Gastroesophageal sphincter (tissue), 4 donors: ENCODE results near the gene SYNJ1. TPM values are rescaled to one million over a fixed set of nuclear protein-coding genes. Genes with fewer than 3 reads are reported as not detected.

Experiments
- ATAC-seq: fragments of 150-250 bp; one replicate; pipeline ENCODE4 v1.9.1; 2016; ENCODE audit warnings: mild to moderate bottlenecking, moderate library complexity
- H3K27ac ChIP-seq, 4 donors: fragments of 200-600 bp; sonication (generic) in 3 of 4; 1 replicate in 3 of 4; 2 replicates in 1 of 4; pipeline ENCODE4 v1.5.1; 2016 to 2019
- H3K27me3 ChIP-seq: fragments of 200-600 bp; sonication (generic); one replicate; pipeline ENCODE4 v1.5.1; 2019
- H3K36me3 ChIP-seq, 2 donors: fragments of 200-600 bp; sonication (generic); one replicate each; pipeline ENCODE4 v1.5.1; 2019; ENCODE audit warnings: control low read depth in 1 of 2
- H3K4me1 ChIP-seq, 3 donors: fragments of 200-600 bp; sonication (generic); 1 replicate in 2 of 3; 2 replicates in 1 of 3; pipeline ENCODE4 v1.5.1; 2016 to 2019; ENCODE audit warnings: control low read depth in 2 of 3
- H3K4me3 ChIP-seq, 2 donors: fragments of 200-600 bp; sonication (generic); one replicate each; pipeline ENCODE4 v1.5.1; 2019; ENCODE audit warnings: mild to moderate bottlenecking in 1 of 2, moderate library complexity in 1 of 2
- H3K9me3 ChIP-seq, 3 donors: fragments of 200-600 bp; sonication (generic); one replicate each; pipeline ENCODE4 v1.5.1; 2017 to 2019; ENCODE audit warnings: control low read depth in 2 of 3
- EP300 ChIP-seq: sonication (generic); formaldehyde crosslinking; IDR thresholded peaks from one replicate; pipeline ENCODE4 v1.6.1; 2017; ENCODE audit warnings: antibody characterized with exemption, mild to moderate bottlenecking
- POLR2A ChIP-seq, 2 donors: fragments of 450-650 bp; IDR thresholded peaks; one replicate each; pipeline ENCODE4 v1.6.1; 2017; ENCODE audit warnings: antibody characterized with exemption in 2 of 2, mild to moderate bottlenecking in 2 of 2, moderate library complexity in 1 of 2
- POLR2AphosphoS5 ChIP-seq: sonication (generic); formaldehyde crosslinking; IDR thresholded peaks from one replicate; pipeline ENCODE4 v1.6.1; 2017; ENCODE audit warnings: antibody characterized with exemption
- WGBS, 2 donors: methylation state at CpG; one replicate each; pipeline ENCODE4 v1.1.5; 2018; ENCODE audit warnings: low coverage in 1 of 2; 5-methylcytosine and 5-hydroxymethylcytosine counted together
- total RNA-seq, 4 donors: library from RNA; depleted of rRNA; stranded (reverse); fragments of >200 nt; gene quantifications; one replicate each; pipeline ENCODE4 v1.1.0, GENCODE V29; 2016
- TF ChIP-seq, protein P1 (sequence below), 4 experiments: fragments of 200-600 bp in 2 of 4; fragments of 450-650 bp in 2 of 4; sonication (generic) in 1 of 4; IDR thresholded peaks; one replicate each; pipeline ENCODE4 v1.5.1; 2017 to 2019; ENCODE audit warnings: antibody characterized with exemption in 4 of 4, mild to moderate bottlenecking in 2 of 4, moderate library complexity in 2 of 4

The SYNJ1 gene
- total RNA-seq, 4 donors from 2014 or later, result 8.8 to 12.4 (median 10.2) TPM

- no peak for ATAC-seq
- TF ChIP-seq POLR2A (IDR thresholded peaks at IDR 0.05), result no peak
- TF ChIP-seq POLR2AphosphoS5, result no peak
- no peak for TF ChIP-seq EP300
- TF ChIP-seq, protein P1, sequence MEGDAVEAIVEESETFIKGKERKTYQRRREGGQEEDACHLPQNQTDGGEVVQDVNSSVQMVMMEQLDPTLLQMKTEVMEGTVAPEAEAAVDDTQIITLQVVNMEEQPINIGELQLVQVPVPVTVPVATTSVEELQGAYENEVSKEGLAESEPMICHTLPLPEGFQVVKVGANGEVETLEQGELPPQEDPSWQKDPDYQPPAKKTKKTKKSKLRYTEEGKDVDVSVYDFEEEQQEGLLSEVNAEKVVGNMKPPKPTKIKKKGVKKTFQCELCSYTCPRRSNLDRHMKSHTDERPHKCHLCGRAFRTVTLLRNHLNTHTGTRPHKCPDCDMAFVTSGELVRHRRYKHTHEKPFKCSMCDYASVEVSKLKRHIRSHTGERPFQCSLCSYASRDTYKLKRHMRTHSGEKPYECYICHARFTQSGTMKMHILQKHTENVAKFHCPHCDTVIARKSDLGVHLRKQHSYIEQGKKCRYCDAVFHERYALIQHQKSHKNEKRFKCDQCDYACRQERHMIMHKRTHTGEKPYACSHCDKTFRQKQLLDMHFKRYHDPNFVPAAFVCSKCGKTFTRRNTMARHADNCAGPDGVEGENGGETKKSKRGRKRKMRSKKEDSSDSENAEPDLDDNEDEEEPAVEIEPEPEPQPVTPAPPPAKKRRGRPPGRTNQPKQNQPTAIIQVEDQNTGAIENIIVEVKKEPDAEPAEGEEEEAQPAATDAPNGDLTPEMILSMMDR (IDR thresholded peaks at IDR 0.05), result no peak
- Histone ChIP-seq H3K4me1 (no peaks in the 10 kb centered on the region), H3K36me3 (peaks cover 0 to 81% of the 10 kb centered on the region in 2 donors), H3K27me3 (no peaks in the 10 kb centered on the region), H3K27ac (no peak overlapping the region), H3K9me3 (no peaks in the 10 kb centered on the region), H3K4me3 (no peak overlapping the region)
- 92 to 100% methylated on average over 1 to 2 of the region's 2 CpGs for WGBS, 2 donors
Observed at GRCh38 chr21:32735524-32735923, 7.7 kb upstream of the SYNJ1 start.

DNA sequence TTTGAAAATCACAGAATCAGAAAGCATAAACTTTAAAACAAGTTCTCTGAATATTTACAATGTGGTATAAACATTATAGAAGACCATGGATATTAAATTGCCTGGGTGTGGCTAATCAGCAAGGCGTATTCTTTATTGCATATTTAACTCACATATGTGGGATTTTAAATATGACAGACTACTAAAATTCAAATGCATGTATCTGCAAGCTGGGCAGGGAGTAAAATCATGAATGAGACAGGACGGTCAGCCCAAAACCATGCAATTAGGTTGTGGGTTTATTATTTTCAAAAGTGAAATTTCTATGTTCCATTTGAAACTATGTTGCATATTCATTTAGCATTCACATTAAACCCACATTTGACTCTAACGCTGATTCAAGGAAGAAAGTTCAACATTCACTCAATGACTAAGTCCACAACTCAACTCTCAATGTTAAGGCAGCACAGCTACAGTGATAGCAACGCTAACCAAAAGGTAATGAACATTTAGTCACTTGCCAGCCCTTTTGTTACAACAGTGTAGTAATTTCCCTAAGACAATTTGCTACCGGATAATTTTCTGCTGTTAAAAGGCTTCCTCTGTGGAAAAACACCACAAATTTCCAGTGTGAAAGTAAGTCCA is 6.3 kb upstream of the SYNJ1 start:
- Histone ChIP-seq H3K9me3 (no peaks in the 10 kb centered on the region), H3K27ac (no peak overlapping the region), H3K4me3 (no peak overlapping the region), H3K36me3 (peaks cover 0 to 67% of the 10 kb centered on the region in 2 donors), H3K27me3 (no peaks in the 10 kb centered on the region), H3K4me1 (peaks cover 0 to under 1% (median 0%) of the 10 kb centered on the region in 3 donors)
- TF ChIP-seq POLR2AphosphoS5 (no peak), EP300 (no peak), POLR2A (IDR thresholded peaks at IDR 0.05) (no peak)
- TF ChIP-seq, protein P1 (IDR thresholded peaks at IDR 0.05), result no peak
- 87 to 88% methylated on average over 5 of the region's 5 CpGs for WGBS, 2 donors
- no peak for ATAC-seq

DNA sequence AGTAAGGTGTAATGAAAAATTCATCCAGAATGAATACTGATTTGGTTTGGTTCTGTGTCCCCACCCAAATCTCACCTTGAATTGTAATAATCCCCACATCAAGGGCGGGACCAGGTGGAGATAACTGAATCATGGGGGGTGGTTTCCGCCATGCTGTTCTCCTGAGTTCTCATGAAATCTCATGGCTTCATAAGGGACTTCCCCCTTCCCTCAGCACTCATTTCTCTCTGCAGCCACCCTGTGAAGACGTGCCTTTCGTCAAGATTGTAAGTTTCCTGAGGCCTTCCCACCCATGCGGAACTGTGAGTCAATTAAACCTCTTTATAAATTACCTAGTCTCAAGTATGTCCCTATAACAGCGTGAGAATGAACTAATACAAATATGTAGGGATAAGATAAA is 5.5 kb upstream of the SYNJ1 start:
- 91 to 100% methylated on average over 2 to 6 of the region's 6 CpGs for WGBS, 2 donors
- peaks cover 0 to 60% of the 10 kb centered on the region in 2 donors for H3K36me3 ChIP-seq

DNA sequence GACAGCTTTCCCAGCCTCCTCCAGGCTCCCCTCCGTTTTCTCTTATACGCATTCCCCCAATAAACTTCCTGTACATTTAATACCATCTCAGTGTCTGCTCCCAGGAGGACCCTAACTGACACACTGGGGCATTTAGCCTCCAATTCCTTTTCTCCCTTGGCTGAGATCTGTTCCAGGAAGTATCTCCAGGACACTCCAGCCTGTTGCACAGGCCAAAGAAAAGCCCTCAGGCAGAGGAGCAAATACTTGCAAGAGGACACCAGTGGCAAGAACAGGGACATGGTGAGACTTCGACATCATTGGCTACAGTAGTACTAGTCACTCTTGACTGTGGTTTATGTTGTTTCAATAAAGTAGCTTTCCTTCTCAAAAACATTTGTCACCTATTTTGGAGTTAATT is 4.7 kb upstream of the SYNJ1 start:
- Histone ChIP-seq H3K27me3 (no peaks in the 10 kb centered on the region), H3K36me3 (peaks cover 0 to 51% of the 10 kb centered on the region in 2 donors), H3K4me1 (peaks cover 0 to 8% (median 3%) of the 10 kb centered on the region in 3 donors), H3K9me3 (no peaks in the 10 kb centered on the region), H3K4me3 (no peak overlapping the region), H3K27ac (no peak overlapping the region)
- WGBS, 2 donors, result 89 to 100% methylated on average over 1 to 3 of the region's 3 CpGs
- TF ChIP-seq EP300, result no peak
- no peak for TF ChIP-seq POLR2A (IDR thresholded peaks at IDR 0.05)
- TF ChIP-seq, protein P1 (IDR thresholded peaks at IDR 0.05), result no peak
- no peak for TF ChIP-seq POLR2AphosphoS5
- ATAC-seq, result no peak

More for the DNA sequence above, 5.5 kb upstream of the SYNJ1 start:
- H3K27ac ChIP-seq, result no peak overlapping the region
- peaks cover 0 to 8% (median 3%) of the 10 kb centered on the region in 3 donors for H3K4me1 ChIP-seq
- H3K4me3 ChIP-seq, result no peak overlapping the region
- no peaks in the 10 kb centered on the region for H3K27me3 ChIP-seq
- H3K9me3 ChIP-seq, result no peaks in the 10 kb centered on the region
- no peak for ATAC-seq
- TF ChIP-seq EP300, result no peak
- TF ChIP-seq, protein P1 (IDR thresholded peaks at IDR 0.05), result no peak
- TF ChIP-seq POLR2AphosphoS5, result no peak
- TF ChIP-seq POLR2A (IDR thresholded peaks at IDR 0.05), result no peak

DNA sequence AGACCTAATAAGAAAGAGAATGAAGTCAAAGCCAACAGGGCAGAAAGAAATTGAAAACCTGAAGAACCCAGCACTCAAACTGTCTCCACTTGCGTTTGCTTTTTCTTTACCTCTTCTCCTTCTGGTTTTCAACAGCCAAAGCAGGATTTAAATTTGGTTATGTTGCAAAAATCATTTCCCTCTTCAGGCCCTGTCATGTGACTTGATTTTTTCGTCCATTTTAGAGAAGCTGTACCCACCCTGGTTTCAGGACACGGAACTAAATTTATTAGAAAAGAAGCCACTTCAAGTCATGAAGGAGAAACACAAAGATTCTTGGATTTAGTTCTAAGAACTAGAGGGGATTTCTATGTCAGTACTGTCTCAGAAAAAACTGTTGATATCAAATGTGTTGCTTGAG is 1.0 kb upstream of the SYNJ1 start:
- Histone ChIP-seq H3K36me3 (peaks cover 0 to 15% of the 10 kb centered on the region in 2 donors), H3K4me1 (peaks cover 0 to 19% (median 7%) of the 10 kb centered on the region in 3 donors), H3K27me3 (no peaks in the 10 kb centered on the region), H3K9me3 (no peaks in the 10 kb centered on the region), H3K27ac (peak overlapping the region in 3 of 4 donors; percentile 92 to 96 (median 96)), H3K4me3 (peak overlapping the region in 1 of 2 donors; percentile 82)
- ATAC-seq, result no peak
- no peak for TF ChIP-seq EP300
- TF ChIP-seq POLR2AphosphoS5, result no peak
- no peak for TF ChIP-seq POLR2A (IDR thresholded peaks at IDR 0.05)
- TF ChIP-seq, protein P1 (IDR thresholded peaks at IDR 0.05), result no peak
- WGBS, 2 donors, result 36 to 62% methylated on average over 3 of the region's 3 CpGs
